ENCODE measurements around the gene NFE2L2. TPM values are rescaled to one million over a fixed set of nuclear protein-coding genes. Genes with fewer than 3 reads are reported as not detected.
"Not testable (repeated sequence)": the region's sequence is repeated elsewhere in the genome, so short reads cannot be mapped to it uniquely, and the experiment has no call there.

NFE2L2 gene
- total RNA-seq, 4 donors from 2014 or later, result 55.5 to 111 (median 89.2) TPM

DNA sequence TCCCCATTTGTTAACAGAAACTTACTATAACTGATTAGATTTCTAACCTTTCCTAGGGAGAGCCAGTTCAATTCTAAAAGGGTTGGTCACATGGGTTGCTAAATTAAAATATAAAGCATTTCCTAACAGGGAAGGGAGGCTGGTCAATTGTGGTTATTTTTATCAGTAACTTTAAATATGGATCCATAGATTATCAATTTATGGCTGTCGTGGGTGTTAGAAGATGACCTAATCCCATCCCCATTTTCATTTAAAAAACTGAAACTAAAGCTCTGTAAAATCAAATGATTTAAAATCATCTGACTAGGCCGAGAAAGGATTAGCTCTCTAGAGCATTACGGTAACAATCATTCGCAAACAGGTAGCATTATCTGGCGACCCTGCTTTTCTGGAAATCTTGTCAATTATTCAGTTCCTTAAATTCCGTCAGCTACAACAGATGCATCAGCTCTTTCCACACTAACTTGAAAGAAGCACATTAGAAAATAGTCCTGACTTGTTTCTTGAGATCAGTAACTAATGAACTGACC lies 52.9 kb downstream of the NFE2L2 start:
- Histone ChIP-seq H3K27ac (peak overlapping the region; percentile 99), H3K9me3 (no peaks in the 10 kb centered on the region), H3K4me3 (peak overlapping the region; percentile 72 to 88), H3K36me3 (peaks cover 5 to 17% of the 10 kb centered on the region in 2 donors), H3K4me1 (peaks cover 20 to 45% (median 29%) of the 10 kb centered on the region in 3 donors), H3K27me3 (no peaks in the 10 kb centered on the region)
- TF ChIP-seq, protein P1, sequence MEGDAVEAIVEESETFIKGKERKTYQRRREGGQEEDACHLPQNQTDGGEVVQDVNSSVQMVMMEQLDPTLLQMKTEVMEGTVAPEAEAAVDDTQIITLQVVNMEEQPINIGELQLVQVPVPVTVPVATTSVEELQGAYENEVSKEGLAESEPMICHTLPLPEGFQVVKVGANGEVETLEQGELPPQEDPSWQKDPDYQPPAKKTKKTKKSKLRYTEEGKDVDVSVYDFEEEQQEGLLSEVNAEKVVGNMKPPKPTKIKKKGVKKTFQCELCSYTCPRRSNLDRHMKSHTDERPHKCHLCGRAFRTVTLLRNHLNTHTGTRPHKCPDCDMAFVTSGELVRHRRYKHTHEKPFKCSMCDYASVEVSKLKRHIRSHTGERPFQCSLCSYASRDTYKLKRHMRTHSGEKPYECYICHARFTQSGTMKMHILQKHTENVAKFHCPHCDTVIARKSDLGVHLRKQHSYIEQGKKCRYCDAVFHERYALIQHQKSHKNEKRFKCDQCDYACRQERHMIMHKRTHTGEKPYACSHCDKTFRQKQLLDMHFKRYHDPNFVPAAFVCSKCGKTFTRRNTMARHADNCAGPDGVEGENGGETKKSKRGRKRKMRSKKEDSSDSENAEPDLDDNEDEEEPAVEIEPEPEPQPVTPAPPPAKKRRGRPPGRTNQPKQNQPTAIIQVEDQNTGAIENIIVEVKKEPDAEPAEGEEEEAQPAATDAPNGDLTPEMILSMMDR (IDR thresholded peaks at IDR 0.05), result peak in 1 of 4 experiments; percentile 10
- no peak for TF ChIP-seq POLR2A (IDR thresholded peaks at IDR 0.05)
- WGBS, 2 donors (ENCODE audit: low coverage in 1 of 2), result 6 to 12% methylated on average over 6 of the region's 6 CpGs
- no peak for ATAC-seq

DNA sequence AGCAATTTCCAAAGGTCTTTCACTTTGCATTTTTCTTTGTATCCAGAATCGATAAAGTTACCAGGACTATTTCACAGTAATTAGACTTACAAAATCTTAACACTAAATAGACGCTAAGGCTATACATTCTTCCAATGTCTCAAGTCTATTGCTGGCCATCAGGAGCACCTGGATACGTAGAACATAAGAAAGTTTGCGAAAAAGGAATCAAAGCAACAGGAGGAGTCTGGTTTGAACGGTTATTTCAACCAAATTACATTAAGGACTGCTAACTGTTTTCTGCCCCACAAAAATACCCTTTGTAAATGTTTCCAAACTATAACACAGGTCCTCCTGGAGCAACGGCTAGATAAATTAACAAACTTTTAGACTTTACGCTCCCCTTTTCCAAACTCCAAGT lies 53.4 kb downstream of the NFE2L2 start:
- TF ChIP-seq POLR2AphosphoS5 (IDR thresholded peaks at IDR 0.05), result no peak
- no peak for TF ChIP-seq POLR2A (IDR thresholded peaks at IDR 0.05)
- TF ChIP-seq, protein P1 (IDR thresholded peaks at IDR 0.05), result no peak
- no peak for TF ChIP-seq EP300 (IDR thresholded peaks at IDR 0.05)
- Histone ChIP-seq H3K9me3 (no peaks in the 10 kb centered on the region), H3K27ac (peak overlapping the region; percentile 99), H3K36me3 (peaks cover under 1 to 12% of the 10 kb centered on the region in 2 donors), H3K4me3 (peak overlapping the region in 1 of 2 donors; percentile 88), H3K27me3 (no peaks in the 10 kb centered on the region), H3K4me1 (peaks cover 15 to 40% (median 24%) of the 10 kb centered on the region in 3 donors)
- WGBS, 2 donors (ENCODE audit: low coverage in 1 of 2), result 58 to 66% methylated on average over 7 of the region's 7 CpGs
- ATAC-seq, result no peak

DNA sequence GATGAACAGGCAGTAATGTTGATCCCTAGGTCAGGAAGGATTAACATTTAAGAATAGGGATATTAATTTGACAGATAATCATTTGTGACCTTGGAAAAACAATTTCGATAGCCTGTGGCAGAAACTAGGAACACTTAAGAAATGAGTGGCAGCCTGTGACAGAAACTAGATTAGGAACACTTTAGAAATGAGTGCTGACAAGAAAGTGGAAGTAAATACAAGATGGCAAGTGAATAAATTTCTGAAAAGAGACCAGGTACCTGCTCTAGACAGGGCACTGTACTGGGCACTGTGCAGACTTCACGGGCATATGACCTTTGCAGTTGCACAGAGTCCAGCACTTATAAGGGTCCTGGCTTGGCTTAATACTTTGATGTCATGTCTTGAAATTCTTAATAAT lies 57.4 kb downstream of the NFE2L2 start:
- no peak for ATAC-seq
- TF ChIP-seq POLR2AphosphoS5 (IDR thresholded peaks at IDR 0.05) (no peak), POLR2A (IDR thresholded peaks at IDR 0.05) (no peak), EP300 (IDR thresholded peaks at IDR 0.05) (no peak)
- TF ChIP-seq, protein P1 (IDR thresholded peaks at IDR 0.05), result no peak

DNA sequence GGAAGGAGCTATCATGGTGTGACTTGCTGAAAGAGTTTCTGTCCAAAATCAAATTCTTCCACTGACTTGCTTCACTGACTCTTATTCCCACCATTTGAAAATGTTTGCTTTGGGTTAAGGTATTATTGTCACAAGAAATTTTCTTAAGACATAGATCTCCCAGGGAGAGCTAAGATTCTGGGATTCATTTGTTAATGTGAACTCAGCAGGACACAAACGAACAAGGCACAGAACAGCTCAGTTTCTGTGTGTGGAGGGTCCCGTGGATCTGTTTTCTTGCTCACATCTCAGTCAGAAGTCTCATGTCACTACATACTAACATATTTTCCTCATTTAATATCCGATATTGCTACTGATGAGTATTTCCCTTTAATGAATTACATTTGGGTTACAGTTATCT lies 60.1 kb downstream of the NFE2L2 start:
- Histone ChIP-seq H3K9me3 (no peaks in the 10 kb centered on the region), H3K4me1 (peaks cover 0 to 31% (median 3%) of the 10 kb centered on the region in 3 donors), H3K27me3 (no peaks in the 10 kb centered on the region), H3K4me3 (no peak overlapping the region), H3K27ac (no peak overlapping the region), H3K36me3 (no peaks in the 10 kb centered on the region)
- WGBS, 2 donors (ENCODE audit: low coverage in 1 of 2), result 76 to 85% methylated on average over 3 of the region's 3 CpGs
- no peak for ATAC-seq
- TF ChIP-seq POLR2A (IDR thresholded peaks at IDR 0.05) (no peak), EP300 (IDR thresholded peaks at IDR 0.05) (no peak), POLR2AphosphoS5 (IDR thresholded peaks at IDR 0.05) (no peak)
- TF ChIP-seq, protein P1 (IDR thresholded peaks at IDR 0.05), result no peak

More for the DNA sequence above, 57.4 kb downstream of the NFE2L2 start:
- 93 to 100% methylated on average over 1 to 2 of the region's 2 CpGs for WGBS, 2 donors (ENCODE audit: low coverage in 1 of 2)
- Histone ChIP-seq H3K4me1 (peaks cover 4 to 33% (median 8%) of the 10 kb centered on the region in 3 donors), H3K27ac (no peak overlapping the region), H3K9me3 (no peaks in the 10 kb centered on the region), H3K36me3 (no peaks in the 10 kb centered on the region), H3K4me3 (no peak overlapping the region), H3K27me3 (no peaks in the 10 kb centered on the region)

DNA sequence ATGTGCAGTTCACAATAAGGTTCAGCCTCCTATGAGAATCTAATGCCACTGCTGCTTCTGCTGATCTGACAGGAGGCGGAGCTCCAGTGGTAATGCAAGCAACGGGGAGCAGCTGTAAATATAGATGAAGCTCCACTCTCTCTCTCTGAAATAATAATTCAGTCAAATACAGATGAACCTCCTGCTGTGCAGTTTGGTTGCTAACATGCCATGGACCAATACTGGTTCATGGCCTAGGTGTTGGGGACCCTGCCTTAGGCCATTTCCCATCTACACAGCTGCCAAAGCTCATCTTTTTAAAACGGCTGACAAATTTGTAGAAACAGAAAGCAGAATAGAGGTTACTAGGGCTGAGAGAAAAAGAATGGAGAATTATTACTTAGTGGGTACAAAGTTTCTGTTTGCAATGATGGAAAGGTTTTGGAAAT lies 62.6 kb downstream of the NFE2L2 start:
- no peaks in the 10 kb centered on the region for H3K9me3 ChIP-seq
- peak overlapping the region in 2 of 4 donors; percentile 23 to 53 for H3K27ac ChIP-seq
- ATAC-seq, result no peak
- no peaks in the 10 kb centered on the region for H3K27me3 ChIP-seq
- peaks cover 0 to 31% (median 3%) of the 10 kb centered on the region in 3 donors for H3K4me1 ChIP-seq
- H3K36me3 ChIP-seq, result no peaks in the 10 kb centered on the region
- 21 to 29% methylated on average over 1 to 2 of the region's 3 CpGs for WGBS, 2 donors (ENCODE audit: low coverage in 1 of 2)
- TF ChIP-seq, protein P1 (IDR thresholded peaks at IDR 0.05), result no peak
- no peak overlapping the region for H3K4me3 ChIP-seq

DNA sequence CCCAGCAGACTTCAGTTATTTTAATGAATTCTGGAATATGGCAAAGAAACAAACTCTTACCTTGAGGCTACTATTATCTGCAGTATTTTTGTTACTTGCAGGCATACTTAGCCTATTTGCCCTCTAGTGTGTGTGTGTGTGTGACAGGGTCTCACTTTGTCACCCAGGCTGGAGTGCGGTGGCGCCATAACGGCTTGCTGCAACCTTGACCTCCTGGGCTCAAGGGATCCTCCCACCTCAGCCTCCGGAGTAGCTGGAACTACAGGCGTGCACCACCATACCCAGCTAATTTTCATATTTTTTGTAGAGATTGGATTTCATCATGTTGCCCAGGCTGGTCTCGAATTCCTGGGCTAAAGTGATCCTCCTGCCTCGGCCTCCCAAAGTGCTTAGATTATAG lies 64.1 kb downstream of the NFE2L2 start:
- H3K4me3 ChIP-seq, ATAC-seq, H3K36me3 ChIP-seq, H3K27me3 ChIP-seq, H3K9me3 ChIP-seq, H3K27ac ChIP-seq: not testable (repeated sequence)
- WGBS, 2 donors (ENCODE audit: low coverage in 1 of 2), result 96% methylated on average over 7 of the region's 7 CpGs; no CpG with 5 or more reads in 1 of the 2 donors
- peaks cover 0 to 31% (median 3%) of the 10 kb centered on the region in 3 donors for H3K4me1 ChIP-seq
